Hematopoietic multipotent progenitor cell treated with erythropoietin and hydrocortisone succinate and interleukin-3 and kit ligand, for 6 days (in vitro differentiated cells): ENCODE data around the gene TGM4.
A peak's percentile ranks its signal among the peaks of the same experiment; 100 is the strongest.
"Not testable (repeated sequence)": the region's sequence is repeated elsewhere in the genome, so short reads cannot be mapped to it uniquely, and the experiment has no call there.

Experiments
- DNase-seq: peaks from one replicate; pipeline ENCODE4 v3.0.0-alpha.2; 2015

Gene TGM4

GRCh38 chr3:44918087-44918486 lies 43.7 kb downstream of the TGM4 start:
- DNase-seq: no peak

- DNase-seq: no peak
These were observed 44.2 kb downstream of the TGM4 start for GRCh38 chr3:44918581-44918980.

GRCh38 chr3:44920081-44920480 lies 45.7 kb downstream of the TGM4 start:
- DNase-seq: no peak

- no peak for DNase-seq
These were observed 49.4 kb downstream of the TGM4 start for GRCh38 chr3:44923632-44924456.

GRCh38 chr3:44924457-44925084 lies 50.2 kb downstream of the TGM4 start:
- no peak for DNase-seq

- no peak for DNase-seq
These were observed 51.8 kb downstream of the TGM4 start for GRCh38 chr3:44926172-44926571.

GRCh38 chr3:44926921-44927320 lies 52.5 kb downstream of the TGM4 start:
- DNase-seq: peak; percentile 95

GRCh38 chr3:44927371-44927770 lies 53.0 kb downstream of the TGM4 start:
- peak; percentile 62 for DNase-seq

GRCh38 chr3:44929782-44930181 lies 55.4 kb downstream of the TGM4 start:
- no peak for DNase-seq

- DNase-seq: no peak
These were observed 56.5 kb downstream of the TGM4 start for GRCh38 chr3:44930911-44931310.

- DNase-seq: no peak
These were observed 57.4 kb downstream of the TGM4 start for GRCh38 chr3:44931791-44932190.

- no peak for DNase-seq
These were observed 57.9 kb downstream of the TGM4 start for GRCh38 chr3:44932271-44932670.

- no peak for DNase-seq
These were observed 58.9 kb downstream of the TGM4 start for GRCh38 chr3:44932986-44933944.

GRCh38 chr3:44939581-44940036 lies 65.2 kb downstream of the TGM4 start:
- no peak for DNase-seq

- DNase-seq: no peak
These were observed 68.0 kb downstream of the TGM4 start for GRCh38 chr3:44942202-44942921.

GRCh38 chr3:44948239-44948638 lies 73.8 kb downstream of the TGM4 start:
- DNase-seq: no peak

- DNase-seq: not testable (repeated sequence)
These were observed 75.4 kb downstream of the TGM4 start for GRCh38 chr3:44949770-44950169.

GRCh38 chr3:44950275-44950734 lies 75.9 kb downstream of the TGM4 start:
- DNase-seq: no peak

GRCh38 chr3:44952689-44953088 lies 78.3 kb downstream of the TGM4 start:
- no peak for DNase-seq

GRCh38 chr3:44954304-44954703 lies 79.9 kb downstream of the TGM4 start:
- DNase-seq: no peak

- peak; percentile 51 for DNase-seq
These were observed 80.6 kb downstream of the TGM4 start for GRCh38 chr3:44954962-44955361.

GRCh38 chr3:44955917-44956316 lies 81.5 kb downstream of the TGM4 start:
- no peak for DNase-seq
